NCI-H128 (cell line): ENCODE data around the gene RAD9B.

Source experiments
- DNase-seq: peaks from one replicate; lab custom pipeline; 2025; ENCODE audit not compliant: unreplicated experiment; lab: John Stamatoyannopoulos, UW

Gene RAD9B

DNA sequence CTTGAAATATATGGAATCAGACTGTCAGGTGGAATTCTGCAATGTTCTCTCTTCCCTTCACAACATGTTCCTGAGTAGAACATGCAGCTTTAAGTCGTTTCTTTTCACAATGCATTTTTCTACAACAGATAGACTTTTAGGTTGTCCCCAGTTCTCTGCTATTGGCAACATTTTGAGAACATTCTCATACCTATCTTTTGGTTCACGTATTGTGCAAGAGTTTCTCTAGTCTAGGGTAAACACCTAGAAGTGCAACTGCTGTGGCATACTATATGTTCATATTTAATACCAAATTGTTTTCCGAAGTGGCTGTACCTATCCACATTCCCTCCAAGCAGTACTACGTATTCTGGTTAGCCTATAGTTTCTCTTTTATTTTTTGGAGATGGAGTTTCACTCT is 48.9 kb downstream of the RAD9B start:
- DNase-seq = no peak
